HG03354 (cell line): ENCODE results near the gene STARD7.
"Not testable (repeated sequence)": the region's sequence is repeated elsewhere in the genome, so short reads cannot be mapped to it uniquely, and the experiment has no call there.

Source experiments
- ATAC-seq: cut with Tn5 transposase; IDR thresholded peaks from one replicate; pipeline ENCODE4 v1.9.1; 2021; ENCODE audit warnings: mild to moderate bottlenecking; ENCODE audit not compliant: unreplicated experiment, poor library complexity, severe bottlenecking

The STARD7 gene

GRCh38 chr2:96238266-96238665, 29.6 kb upstream of the STARD7 start:
- no peak for ATAC-seq

DNA sequence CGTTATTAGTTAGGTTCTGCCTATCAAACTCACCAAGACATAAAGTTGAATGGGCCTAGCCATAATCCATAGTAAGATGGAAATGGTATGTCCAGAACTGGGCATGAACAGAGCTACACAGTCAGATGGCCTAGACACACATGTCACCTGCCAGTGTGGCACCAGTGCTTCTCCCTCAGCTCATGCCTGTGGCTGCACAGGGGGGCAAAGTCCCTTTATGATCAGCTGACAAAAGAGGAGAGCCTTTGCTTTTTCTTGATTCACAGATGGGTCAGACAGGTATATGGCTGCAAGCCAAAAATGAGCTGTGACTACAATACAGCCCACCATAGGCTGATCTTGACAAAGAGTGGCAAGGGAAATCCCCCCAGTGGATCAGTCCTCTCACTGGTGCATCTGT, 28.3 kb upstream of the STARD7 start:
- no peak for ATAC-seq

- ATAC-seq = peak; percentile 96
Observed at GRCh38 chr2:96233880-96234316, 25.3 kb upstream of the STARD7 start.

DNA sequence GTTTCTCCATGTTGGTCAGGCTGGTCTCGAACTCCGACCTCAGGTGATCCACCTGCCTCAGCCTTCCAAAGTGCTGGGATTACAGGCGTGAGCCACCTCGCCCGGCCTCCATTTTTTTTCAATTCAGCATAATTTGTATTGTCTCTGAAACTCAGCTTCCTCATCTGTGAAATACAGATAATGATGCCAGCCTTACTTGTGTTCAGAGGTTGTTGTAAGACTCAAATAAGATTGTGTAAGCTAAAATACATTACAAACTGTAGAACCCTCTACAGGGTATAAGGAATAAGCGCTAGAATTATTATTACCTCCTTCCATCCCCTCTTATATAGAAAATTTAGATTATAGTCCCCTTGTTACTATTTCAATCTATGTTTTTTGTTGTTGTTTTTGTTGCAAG, 24.8 kb upstream of the STARD7 start:
- no peak for ATAC-seq

GRCh38 chr2:96231316-96231715, 22.7 kb upstream of the STARD7 start:
- ATAC-seq = no peak

DNA sequence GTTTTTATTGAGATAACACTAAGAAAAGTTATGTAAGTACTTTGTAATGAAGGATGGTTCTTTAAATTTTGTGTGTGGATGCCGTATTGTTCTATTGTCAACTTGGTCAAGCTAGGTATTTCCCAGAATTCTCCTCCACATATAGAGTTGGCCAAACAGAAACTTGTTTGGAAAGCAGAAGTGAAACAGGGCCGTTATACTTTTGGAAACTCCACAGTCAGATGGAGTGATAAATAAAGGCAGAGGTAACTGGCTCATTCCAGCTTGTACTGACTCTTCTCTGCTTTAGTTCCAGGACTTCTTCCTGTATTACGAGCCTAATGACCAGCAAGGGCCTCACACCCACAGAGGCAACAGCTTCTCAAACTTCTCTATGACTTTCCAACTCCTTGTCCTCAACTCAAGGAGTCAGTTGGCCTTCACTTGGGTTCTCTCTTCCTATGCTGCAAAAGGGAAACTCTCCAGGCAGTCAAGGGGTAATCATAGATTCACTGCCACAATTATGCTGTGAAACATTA, 16.4 kb upstream of the STARD7 start:
- peak; percentile 75 for ATAC-seq

DNA sequence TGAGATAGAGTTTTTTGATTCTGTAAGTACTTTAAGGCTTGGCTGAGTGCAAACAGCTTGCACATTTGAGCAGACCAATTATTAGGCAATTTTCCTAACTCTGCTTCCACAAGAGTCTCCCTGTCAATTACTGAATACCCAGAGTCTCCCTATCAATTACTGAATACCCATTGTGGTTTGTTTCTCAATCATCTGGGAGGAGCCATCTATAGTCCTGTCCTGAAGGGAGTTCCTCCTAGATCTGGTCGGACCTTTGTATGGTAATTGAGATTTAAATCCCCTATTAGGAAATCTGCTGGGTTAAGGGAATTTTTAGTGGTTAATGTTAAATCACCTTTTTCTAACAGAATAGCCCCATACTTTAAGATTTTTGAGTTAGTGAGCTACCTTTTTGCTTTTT, 12.5 kb upstream of the STARD7 start:
- not testable (repeated sequence) for ATAC-seq

DNA sequence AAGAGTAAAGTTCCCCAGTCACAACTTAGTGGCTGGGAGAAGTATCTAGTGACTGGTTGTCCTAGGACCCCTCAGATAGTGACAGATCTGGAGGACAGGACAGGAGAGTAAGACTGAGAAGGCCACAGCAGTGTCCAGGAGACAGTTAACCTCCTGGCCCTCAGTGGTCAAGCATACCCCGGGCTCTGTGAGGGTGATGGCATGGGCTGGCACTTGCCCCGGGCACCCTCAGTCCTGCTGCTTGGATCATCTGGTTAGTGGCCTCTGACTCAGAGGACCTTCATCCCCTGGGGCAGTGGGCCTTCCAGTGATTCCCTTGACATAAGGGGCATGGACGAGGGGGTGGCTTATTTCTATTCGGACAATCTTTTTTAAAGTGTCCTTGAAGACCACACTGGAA, 11.3 kb upstream of the STARD7 start:
- ATAC-seq = not testable (repeated sequence)

- ATAC-seq = no peak
Observed at GRCh38 chr2:96218508-96219131, 10.0 kb upstream of the STARD7 start.

GRCh38 chr2:96214554-96214953, 5.9 kb upstream of the STARD7 start:
- ATAC-seq = no peak

DNA sequence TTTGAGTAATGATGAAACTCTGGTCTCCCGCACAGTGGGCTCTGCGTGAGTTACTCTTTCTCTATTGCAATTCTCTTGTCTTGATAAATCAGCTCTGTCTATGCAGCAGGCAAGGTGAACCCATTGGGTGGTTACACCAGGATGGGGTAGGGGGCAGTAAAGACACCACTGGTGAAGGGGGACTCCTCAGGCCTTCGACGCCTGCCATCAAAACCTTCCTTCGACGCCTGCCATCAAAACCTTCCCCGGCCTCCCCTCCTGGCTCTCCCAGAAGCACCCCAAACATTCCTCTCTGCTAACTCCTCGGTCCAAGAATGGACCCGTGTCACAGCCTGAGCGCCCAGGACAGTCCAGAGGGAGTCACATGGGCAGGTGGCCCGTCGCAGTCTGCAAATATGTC, 4.8 kb upstream of the STARD7 start:
- no peak for ATAC-seq

DNA sequence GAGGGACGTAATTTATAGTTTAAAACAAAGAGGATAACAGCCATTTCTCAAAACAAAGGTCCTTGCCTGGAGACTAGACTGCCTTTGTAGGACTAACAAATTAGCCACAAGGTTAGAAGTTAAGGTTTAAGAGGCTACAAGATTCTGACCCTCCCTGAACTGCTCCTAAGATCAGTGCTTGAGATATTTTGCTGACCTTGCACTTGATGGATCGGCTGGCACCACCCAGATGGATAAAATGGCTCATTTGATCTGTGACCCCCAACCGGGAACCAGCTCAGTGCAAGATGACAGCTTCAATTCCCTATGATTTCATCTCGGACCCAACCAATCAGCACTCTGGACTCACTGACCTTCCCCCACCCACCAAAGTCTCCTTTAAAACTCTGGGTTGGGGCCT, 3.7 kb upstream of the STARD7 start:
- no peak for ATAC-seq

DNA sequence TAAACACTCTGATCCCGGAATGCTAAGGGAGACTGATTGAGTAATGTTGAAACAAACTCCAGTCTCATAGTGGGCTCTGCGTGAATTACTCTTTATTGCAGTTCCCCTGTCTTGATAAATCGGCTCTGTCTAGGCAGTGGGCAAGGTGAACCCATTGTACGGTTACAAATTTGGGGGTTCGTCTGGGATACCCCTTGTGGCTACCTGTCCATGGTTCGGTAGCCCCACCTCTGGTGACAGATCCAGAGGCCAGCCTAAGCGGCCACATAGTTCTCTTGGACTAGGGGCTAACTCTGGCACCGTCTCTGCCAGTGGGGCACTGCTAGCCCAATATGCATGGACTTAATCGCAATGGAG, 1.1 kb upstream of the STARD7 start:
- no peak for ATAC-seq

DNA sequence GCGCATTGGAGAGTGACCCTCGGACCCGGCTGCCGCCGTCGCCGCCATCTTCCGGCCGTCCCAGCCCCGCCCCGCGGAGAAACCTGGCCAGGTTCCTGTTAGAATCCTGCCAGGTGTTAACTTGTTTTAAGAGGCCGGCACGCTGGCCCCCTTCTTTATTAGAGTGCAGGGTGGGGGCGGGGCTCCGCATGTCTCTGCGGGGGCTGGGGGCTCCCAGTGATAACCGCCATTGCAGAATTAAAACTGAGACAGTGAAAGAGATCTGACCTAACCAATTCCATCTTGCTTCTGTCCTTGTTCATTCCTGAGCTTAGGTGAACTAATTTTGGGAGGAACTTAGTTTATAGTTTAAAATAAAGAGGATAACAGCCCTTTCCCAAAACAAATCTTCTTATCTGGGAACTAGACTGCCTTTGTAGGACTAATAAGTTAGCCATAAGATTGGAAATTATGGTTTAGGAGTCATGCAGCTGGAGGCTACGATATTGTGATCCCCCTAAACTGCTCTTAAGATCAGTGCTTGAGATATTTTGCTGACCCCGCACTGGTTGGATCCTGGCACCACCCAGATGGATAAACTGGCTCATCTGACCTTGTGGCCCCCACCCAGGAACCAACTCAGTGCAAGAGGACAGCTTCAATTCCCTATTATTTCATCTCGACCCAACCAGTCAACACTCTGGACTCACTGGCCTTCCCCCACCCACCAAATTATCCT, 543 bp upstream of the STARD7 start:
- no peak for ATAC-seq

DNA sequence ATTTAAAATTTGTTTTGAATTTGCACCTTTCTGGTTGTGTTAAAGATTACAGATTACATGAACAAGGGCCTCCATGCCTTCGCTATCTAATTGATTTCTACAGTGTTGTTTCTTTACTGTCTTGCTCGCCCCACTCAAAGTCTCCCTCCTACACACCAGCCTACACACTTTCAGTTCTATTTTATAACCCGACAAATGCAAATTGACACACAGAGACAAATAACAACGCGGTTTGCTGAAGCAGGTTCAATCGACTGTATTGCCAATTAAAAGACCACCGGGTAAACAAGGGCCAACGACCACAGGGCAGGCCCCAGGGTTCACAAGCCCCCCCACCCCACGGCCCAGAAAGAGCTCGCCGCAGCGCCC, 869 bp downstream of the STARD7 start:
- ATAC-seq = peak; percentile 13

DNA sequence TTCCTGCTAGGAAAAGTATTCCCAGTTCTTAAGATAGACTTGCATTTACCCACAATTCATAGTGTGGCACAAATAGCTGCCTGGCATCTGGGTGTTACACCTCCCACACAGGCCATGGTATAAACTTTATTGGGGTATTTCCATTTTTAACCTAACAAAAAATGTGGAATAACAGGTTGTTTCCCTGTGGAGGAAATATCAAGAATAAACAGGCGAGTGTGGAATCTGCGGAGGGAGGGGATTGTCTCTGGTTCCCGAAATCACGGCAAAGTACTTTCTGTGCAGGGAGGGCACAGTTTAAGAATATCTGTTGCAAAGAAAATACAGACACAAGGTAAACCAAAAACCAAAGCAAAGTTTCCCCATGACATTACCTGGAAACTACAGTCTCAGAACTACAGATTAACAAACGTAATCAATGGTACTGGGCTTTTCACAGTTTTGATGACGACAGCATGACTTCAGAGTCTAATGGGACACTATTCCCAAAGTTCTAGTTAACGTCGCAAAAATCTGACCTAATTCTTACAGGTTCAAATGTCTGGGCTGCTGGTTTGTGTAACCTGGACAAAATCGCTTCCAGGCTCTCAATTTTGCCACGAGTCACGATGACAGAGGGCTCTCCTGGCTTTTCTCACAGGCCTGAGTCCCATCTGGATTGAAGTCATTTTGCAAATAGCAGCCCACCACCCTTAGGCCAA, 1.4 kb downstream of the STARD7 start:
- no peak for ATAC-seq

DNA sequence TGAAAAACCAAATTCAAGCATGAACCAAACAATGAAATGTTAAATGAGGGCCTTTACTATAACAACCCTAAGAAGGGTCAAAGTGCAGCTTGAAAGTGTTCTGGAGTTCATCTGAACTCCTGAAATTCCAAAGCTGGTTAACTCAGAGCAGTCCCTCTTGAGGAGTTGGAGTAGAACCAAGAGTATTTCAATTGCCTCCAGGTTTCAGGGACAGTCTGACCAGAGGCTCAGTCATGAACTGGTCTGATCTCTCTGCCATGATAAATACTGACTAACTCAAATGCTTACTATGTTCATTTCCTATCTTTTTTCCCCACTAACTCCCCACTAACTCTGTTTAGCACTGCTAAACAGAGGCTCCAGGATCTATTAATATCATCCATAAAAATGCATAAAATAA, 2.7 kb downstream of the STARD7 start:
- ATAC-seq = no peak

DNA sequence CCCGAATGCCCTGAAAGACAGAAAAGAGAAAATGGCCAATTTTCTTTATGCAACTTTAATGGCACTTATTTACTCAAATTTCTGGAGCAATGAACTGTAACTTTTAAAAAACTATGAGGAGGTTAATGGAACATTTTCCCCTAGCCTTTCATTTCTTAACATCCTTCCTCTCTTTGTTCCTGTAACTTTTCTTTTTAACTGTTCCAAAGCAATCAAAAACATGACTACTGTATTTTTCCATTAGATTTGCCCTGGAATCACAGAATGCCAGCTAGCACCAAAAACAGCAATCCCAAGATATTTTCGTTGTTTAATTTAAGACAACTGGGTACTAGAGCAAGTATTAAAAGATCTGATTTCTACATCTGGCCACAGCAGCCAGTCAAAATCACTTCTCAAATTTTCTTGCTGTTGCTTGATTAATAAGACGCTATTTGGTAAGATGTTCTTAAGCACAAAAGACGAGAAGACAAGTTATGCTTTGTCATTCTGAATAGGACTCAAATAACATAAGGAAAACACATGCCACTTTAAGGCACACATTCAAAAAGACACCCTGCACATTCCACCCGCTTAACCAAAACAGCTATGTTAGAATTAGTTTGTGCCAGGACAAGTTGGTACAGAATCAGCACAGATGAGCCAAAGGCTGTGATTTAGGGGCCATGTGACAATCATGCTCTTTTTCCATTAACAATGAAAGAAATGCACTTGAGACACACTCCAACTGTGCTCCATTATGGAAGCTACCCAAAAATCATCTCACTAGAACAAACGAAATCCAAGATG, 3.6 kb downstream of the STARD7 start:
- no peak for ATAC-seq

DNA sequence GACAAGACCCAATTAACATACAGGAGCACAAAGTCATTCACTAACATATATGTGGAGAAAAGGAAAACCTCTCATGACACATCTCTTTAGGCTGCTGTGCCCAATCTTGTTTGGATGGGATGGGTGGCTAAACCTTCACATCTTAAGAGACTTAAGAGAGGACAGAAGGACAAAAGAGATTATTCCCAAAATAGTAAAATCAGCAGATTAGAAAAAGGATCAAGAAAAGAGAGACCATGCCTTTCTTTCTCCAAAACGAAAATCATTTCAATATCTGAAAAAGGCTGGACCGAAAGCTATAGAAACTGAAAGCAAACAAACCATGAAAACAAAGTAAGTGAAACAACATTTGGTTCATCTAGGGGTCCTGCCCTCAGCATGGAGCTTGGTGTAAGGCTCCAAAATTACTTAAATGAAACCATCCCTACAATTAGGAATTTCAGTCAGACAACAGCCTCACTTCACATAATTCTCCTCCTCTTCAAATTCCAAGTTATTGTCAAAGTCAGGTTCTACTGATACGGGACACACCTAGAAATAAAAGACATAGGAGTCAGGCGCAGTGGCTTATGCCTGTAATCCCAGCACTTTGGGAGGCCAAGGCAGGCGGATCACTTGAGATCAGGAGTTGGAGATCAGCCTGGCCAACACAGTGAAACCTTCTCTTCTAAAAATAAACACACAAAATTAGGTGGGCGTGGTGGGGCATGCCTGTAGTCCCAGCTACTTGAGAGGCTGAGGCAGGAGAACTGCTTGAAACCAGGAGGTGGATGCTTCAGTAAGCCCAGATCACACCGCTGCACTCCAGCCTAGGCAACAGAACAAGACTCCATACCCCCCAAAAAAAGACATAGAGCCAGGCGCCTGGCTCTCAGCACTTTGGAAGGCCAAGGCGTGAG, 5.2 kb downstream of the STARD7 start:
- no peak for ATAC-seq
